HG03039 (cell line): ENCODE measurements around the gene CNKSR2.
A peak's percentile ranks its signal among the peaks of the same experiment; 100 is the strongest.
"Not testable (repeated sequence)": the region's sequence is repeated elsewhere in the genome, so short reads cannot be mapped to it uniquely, and the experiment has no call there.

Source experiments
- ATAC-seq: cut with Tn5 transposase; IDR thresholded peaks from one replicate; pipeline ENCODE4 v1.9.1; 2021; ENCODE audit warnings: mild to moderate bottlenecking, moderate library complexity; ENCODE audit not compliant: unreplicated experiment

Gene CNKSR2

GRCh38 chrX:21438792-21439191 is 64.6 kb downstream of the CNKSR2 start:
- peak; percentile 91 for ATAC-seq

GRCh38 chrX:21440911-21441310 is 66.7 kb downstream of the CNKSR2 start:
- ATAC-seq: no peak

GRCh38 chrX:21457718-21458117 is 83.5 kb downstream of the CNKSR2 start:
- ATAC-seq: no peak

- ATAC-seq: no peak
Measured at GRCh38 chrX:21469071-21469470, 94.9 kb downstream of the CNKSR2 start.

DNA sequence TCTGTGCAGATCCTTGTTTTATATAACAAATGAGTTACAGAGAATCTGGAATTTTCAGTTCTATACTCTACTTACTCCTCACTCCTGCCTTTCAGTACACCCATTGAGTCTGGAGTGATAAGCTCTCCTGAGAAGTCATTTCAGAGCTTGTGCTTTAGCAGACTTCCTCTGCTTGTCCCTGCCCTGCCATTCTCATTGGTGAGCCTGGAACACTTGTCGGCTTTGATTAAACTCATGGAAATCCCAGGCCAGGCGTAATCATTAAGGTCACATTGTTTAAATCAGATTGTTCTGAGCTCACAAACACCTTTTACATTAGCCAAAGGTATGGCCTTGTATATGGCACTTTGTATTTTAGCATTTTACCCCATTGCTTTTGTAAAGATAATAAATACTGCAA is 102.7 kb downstream of the CNKSR2 start:
- no peak for ATAC-seq

DNA sequence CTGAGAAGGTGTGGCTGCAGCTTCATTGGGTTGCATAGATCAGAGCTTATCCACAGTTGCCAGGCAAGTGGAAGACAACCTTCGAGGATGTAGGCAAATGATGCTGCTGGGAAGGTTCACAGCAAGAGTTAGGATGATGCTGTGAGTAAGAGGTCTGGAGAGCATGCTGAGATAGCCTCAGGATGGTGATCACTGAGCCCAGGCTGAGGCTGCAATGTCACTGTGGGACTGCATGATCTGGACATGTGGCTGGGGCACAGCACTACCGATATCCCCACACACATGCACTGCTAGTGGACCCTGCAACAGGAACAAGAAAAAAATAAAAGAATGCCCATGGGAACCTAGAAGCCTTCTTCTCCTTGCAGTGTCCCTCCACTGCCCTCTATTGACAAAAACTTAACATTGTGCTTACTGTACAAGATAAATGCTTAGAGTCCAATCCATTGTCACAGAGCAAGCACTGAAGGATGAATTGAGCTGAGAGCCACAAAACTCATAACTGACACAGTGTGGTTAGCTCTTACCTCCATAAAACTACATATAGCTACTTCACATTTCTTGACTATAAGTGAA is 105.6 kb downstream of the CNKSR2 start:
- peak; percentile 67 for ATAC-seq

GRCh38 chrX:21481761-21482160 is 107.5 kb downstream of the CNKSR2 start:
- no peak for ATAC-seq

DNA sequence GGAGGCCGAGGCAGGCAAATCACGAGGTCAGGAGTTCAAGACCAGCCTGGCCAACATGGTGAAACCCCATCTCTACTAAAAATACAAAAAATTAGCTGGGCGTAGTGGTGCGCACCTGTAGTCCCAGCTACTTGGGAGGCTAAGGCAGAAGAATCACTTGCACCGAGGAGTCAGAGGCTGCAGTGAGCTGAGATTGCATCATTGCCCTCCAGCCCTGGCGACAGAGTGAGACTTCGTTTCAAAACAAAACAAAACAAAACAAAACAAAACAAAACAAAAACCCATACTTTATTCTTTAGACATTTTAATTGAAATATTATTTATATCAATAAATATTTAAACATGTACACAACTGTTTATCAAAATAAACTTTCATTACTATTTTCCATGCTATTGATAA is 109.8 kb downstream of the CNKSR2 start:
- not testable (repeated sequence) for ATAC-seq

GRCh38 chrX:21487832-21488231 is 113.6 kb downstream of the CNKSR2 start:
- no peak for ATAC-seq

GRCh38 chrX:21490341-21490740 is 116.1 kb downstream of the CNKSR2 start:
- no peak for ATAC-seq

DNA sequence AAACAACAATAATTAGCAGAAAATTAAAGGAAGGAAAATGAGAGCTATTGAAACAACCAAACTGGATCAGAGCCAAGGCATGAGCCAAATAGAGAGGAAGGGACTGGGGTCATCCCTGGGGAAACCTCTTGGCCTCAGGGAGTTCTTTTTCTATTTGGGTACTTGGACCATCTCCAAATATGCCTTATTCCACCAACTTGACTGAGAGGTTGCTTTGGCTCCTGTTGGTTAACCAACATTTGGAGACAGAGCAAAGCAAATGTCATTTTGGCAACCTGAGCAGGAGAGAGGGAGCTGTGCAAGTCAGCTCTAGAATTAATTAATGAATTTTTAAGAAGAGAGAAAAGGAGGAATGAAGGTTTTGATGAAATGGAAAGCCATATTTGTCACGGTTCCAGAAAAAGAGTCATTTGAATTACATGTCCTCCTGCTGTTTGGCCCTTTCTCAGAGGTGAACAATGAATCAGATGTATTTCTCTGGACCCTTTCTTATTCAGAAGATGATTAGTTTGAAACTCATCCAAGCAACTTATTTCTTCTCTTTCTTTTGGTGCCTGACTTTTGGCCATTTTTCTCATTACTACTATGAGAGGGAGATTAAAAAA is 119.1 kb downstream of the CNKSR2 start:
- ATAC-seq: no peak

DNA sequence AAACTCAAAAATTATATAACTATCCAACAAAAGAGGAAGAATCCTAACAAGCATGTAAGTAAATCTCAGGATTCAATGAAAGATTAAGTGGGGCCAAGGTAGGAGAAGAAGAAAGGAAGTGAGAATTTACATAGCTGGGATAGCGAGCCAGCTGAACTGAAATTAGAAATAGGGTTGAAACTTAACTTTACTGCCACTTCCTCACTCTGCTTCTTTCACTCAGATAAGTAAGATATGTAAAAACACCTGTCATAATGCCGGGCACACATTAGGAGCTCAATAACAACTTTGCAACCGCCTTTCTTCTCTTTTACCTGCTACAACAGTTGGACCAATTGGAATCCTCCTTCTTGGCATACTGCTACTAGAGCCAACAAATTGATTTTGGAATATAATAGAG is 129.4 kb downstream of the CNKSR2 start:
- no peak for ATAC-seq

- ATAC-seq: no peak
Measured at GRCh38 chrX:21509912-21510311, 135.7 kb downstream of the CNKSR2 start.

DNA sequence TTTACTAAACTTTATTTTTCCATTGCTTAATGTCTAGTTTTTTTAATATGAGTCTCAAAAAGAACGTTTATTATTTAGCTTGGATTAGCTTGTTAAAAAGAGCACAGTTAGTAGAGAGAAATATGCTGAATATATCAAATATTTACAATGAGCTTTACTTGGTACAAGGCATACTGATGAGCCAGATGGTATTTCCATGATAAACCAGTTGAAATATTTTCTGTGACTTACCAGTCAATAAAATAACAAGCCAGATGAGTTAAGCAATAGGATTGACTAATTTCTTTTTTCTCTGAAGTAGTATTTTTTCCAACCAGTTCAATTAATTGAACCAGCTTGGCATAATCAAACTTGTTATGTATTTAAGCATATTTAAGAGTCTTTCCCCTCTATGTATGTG is 149.8 kb downstream of the CNKSR2 start:
- ATAC-seq: no peak

- no peak for ATAC-seq
Measured at GRCh38 chrX:21528076-21528475, 153.9 kb downstream of the CNKSR2 start.

GRCh38 chrX:21529771-21530170 is 155.6 kb downstream of the CNKSR2 start:
- no peak for ATAC-seq

GRCh38 chrX:21544642-21545041 is 170.4 kb downstream of the CNKSR2 start:
- not testable (repeated sequence) for ATAC-seq

- ATAC-seq: no peak
Measured at GRCh38 chrX:21559417-21559816, 185.2 kb downstream of the CNKSR2 start.

DNA sequence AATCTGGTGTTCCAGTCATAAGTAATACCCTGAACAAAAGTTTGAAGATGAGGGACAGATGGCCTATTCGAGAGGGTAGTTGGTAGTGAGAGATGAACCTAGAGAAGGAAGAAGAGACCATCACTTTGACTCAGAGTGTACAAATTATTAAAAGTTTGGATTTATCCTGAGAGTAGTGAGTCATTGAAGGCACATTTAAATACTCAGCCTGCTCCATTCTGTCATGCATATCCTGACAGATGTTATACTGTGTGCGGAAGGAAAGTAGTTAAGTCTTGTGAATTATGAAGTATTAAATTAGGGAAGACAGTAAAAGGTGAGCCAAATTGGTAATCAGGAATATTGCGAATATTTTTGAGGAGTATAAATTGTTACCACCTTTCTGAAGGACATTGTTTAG is 190.8 kb downstream of the CNKSR2 start:
- no peak for ATAC-seq

- no peak for ATAC-seq
Measured at GRCh38 chrX:21574793-21575192, 200.6 kb downstream of the CNKSR2 start.

DNA sequence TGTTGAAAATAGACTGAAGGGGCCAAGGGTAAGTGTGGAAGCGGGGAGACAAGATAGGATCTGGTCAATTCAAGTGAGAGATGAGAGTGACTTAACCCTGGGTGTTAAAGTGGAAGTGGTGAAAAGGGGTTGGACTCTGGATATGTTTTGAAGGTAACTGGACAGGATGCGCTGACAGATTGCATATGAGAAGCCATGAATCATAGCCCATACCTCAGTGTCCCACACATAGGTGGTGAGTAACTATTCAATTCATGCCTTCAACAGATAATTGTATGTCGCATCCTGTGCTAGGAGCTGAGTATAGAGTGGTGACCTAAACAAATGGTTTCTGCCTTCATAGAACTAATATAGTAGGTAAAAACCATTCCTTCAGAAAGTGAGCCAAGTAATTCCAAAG is 207.3 kb downstream of the CNKSR2 start:
- ATAC-seq: no peak

DNA sequence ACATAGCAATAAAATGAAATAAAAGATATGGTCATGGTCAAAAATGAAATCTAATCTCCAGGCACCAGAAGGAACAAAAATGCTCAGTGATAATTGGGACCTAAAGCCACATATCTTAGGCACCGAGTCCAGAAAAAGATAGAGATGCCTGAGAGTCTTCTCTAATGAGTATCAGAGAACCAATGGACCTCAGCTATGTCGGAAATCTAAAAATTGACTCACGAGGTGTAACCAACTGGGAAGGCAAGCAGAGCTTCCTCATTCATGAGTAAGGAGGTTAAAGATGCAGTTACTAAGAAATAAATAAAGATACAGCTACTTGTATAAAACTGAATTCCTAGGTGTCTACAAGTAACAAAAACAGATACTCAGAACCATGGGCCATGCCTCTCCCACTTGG is 211.8 kb downstream of the CNKSR2 start:
- ATAC-seq: no peak
